ENCODE results near the gene FPR3.
"Not testable (repeated sequence)": the region's sequence is repeated elsewhere in the genome, so short reads cannot be mapped to it uniquely, and the experiment has no call there.

The FPR3 gene

GRCh38 chr19:51803967-51804366 is 9.0 kb downstream of the FPR3 start:
- no peak overlapping the region for H3K27ac ChIP-seq (ENCODE audit: extremely low read depth, low read depth, low read length)
- H3K36me3 ChIP-seq (ENCODE audit: control insufficient read depth in 2 of 2, insufficient read depth in 1 of 2, low read length in 2 of 2): no peaks in the 10 kb centered on the region
- POLR2A ChIA-PET: no interaction called here
- no peaks in the 10 kb centered on the region for H3K4me1 ChIP-seq (ENCODE audit: control insufficient read depth, insufficient read depth, low read length)
- CTCF ChIA-PET: interaction anchor here (1.0 kb wide), 1 partner anchor 28 kb away, joined by 3 read pairs; no protein-coding TSS in a partner anchor
- no peaks in the 10 kb centered on the region for H3K9me3 ChIP-seq (ENCODE audit: control insufficient read depth, insufficient read depth, low read depth, low read length)
- no peak overlapping the region for H3K4me3 ChIP-seq (ENCODE audit: low read depth, low read length)
- no peak for TF ChIP-seq HIC1 (tag by site-specific recombination; IDR thresholded peaks at IDR 0.05)
- no peak for TF ChIP-seq ZNF184 (tag by site-specific recombination; IDR thresholded peaks at IDR 0.05)
- no peak for TF ChIP-seq ZNF248 (tag by site-specific recombination; IDR thresholded peaks at IDR 0.05)
- TF ChIP-seq ZNF23 (tag by site-specific recombination; IDR thresholded peaks at IDR 0.05; ENCODE audit: borderline replicate concordance): no peak
- no peak for TF ChIP-seq KLF7 (tag by site-specific recombination; IDR thresholded peaks at IDR 0.05; ENCODE audit: borderline replicate concordance)
- no peak for TF ChIP-seq ZNF274 (IDR thresholded peaks at IDR 0.05; ENCODE audit: low read length)
- no peak for TF ChIP-seq ZNF274 (tag by site-specific recombination; IDR thresholded peaks at IDR 0.05; ENCODE audit: borderline replicate concordance)
- no peak for TF ChIP-seq TSHZ1 (tag by site-specific recombination; IDR thresholded peaks at IDR 0.05; ENCODE audit: borderline replicate concordance)
- TF ChIP-seq KLF10 (tag by site-specific recombination; IDR thresholded peaks at IDR 0.05): no peak
- no peak for TF ChIP-seq ZNF16 (tag by site-specific recombination; IDR thresholded peaks at IDR 0.05; ENCODE audit: low read depth)
- TF ChIP-seq ZSCAN23 (tag by site-specific recombination; IDR thresholded peaks at IDR 0.05): no peak
- no peak for TF ChIP-seq ZNF792 (tag by site-specific recombination; IDR thresholded peaks at IDR 0.05)

- H3K4me1 ChIP-seq (ENCODE audit: control insufficient read depth, insufficient read depth, low read length); CTCF ChIA-PET; H3K27ac ChIP-seq (ENCODE audit: extremely low read depth, low read depth, low read length); H3K4me3 ChIP-seq (ENCODE audit: low read depth, low read length); H3K9me3 ChIP-seq (ENCODE audit: control insufficient read depth, insufficient read depth, low read depth, low read length); H3K36me3 ChIP-seq (ENCODE audit: control insufficient read depth in 2 of 2, insufficient read depth in 1 of 2, low read length in 2 of 2); POLR2A ChIA-PET: not testable (repeated sequence)
Observed at GRCh38 chr19:51804789-51805188, 9.8 kb downstream of the FPR3 start.

DNA sequence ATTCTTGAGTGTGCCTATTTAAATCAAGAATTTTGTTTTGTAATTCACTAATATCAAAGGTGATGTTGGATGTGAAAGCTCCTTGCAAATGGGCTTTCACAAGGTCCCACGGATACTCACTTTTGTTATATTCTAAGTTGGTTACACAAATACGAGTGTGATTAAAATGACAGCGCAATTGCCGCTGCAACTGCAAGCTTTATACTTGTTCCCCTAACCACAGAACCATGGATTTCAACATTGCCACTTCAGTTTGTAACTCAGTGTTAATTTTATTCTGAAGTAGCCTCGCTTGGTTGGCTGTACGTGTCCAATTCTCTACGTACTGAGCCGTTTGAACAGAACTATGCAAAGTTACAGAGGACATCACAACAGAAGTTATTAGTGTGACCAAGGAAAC is 10.4 kb downstream of the FPR3 start:
- H3K27ac ChIP-seq (ENCODE audit: extremely low read depth, low read depth, low read length); POLR2A ChIA-PET; H3K4me1 ChIP-seq (ENCODE audit: control insufficient read depth, insufficient read depth, low read length); H3K4me3 ChIP-seq (ENCODE audit: low read depth, low read length); H3K9me3 ChIP-seq (ENCODE audit: control insufficient read depth, insufficient read depth, low read depth, low read length); CTCF ChIA-PET; H3K36me3 ChIP-seq (ENCODE audit: control insufficient read depth in 2 of 2, insufficient read depth in 1 of 2, low read length in 2 of 2): not testable (repeated sequence)

- POLR2A ChIA-PET; H3K9me3 ChIP-seq (ENCODE audit: control insufficient read depth, insufficient read depth, low read depth, low read length); H3K36me3 ChIP-seq (ENCODE audit: control insufficient read depth in 2 of 2, insufficient read depth in 1 of 2, low read length in 2 of 2); H3K27ac ChIP-seq (ENCODE audit: extremely low read depth, low read depth, low read length); H3K4me1 ChIP-seq (ENCODE audit: control insufficient read depth, insufficient read depth, low read length); H3K4me3 ChIP-seq (ENCODE audit: low read depth, low read length): not testable (repeated sequence)
- CTCF ChIA-PET: interaction anchor here (0.7 to 3.0 kb wide), 4 partner anchors 11 to 189 kb away, joined by 3 to 19 read pairs (median 4); no protein-coding TSS in a partner anchor
Observed at GRCh38 chr19:51806571-51806970, 11.6 kb downstream of the FPR3 start.
